Measurements from ENCODE around the gene IFT80. TPM values are rescaled to one million over a fixed set of nuclear protein-coding genes. Genes with fewer than 3 reads are reported as not detected.

Gene IFT80
- total and polyA plus RNA-seq, 9 of the 15 experiments (the other 6 are each of a cell fraction or from before 2014, with no cell fraction given): 6.7 to 21.1 (median 16.4) TPM

DNA sequence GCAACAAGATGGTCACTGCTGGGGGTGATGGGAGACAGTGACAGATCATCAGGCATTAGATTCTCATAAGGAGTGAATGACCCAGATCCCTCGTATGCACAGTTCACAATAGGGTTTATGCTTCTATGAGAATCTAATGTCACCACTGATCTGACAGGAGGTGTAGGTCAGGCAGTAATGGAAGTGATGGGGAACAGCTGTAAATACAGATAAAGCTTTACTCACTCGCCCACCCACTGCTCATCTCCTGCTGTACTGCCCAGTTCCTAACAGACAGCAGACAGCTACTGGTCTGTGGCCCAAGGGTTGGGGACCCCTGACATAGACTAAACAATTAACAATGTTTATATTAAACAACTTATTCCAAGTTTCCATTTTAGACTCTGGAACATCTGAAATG, 25.4 kb downstream of the IFT80 start (continued):
- TF ChIP-seq DEAF1 (CRISPR knock-in tag; IDR thresholded peaks at IDR 0.05): no peak
- TF ChIP-seq HMG20B (CRISPR knock-in tag; IDR thresholded peaks at IDR 0.05): no peak
- TF ChIP-seq HNRNPL (IDR thresholded peaks at IDR 0.05; ENCODE audit: low read depth, low read length): no peak
- TF ChIP-seq ZBTB40 (IDR thresholded peaks at IDR 0.05): no peak
- TF ChIP-seq ZBTB40 (CRISPR knock-in tag; IDR thresholded peaks at IDR 0.05): no peak
- TF ChIP-seq ZNF583 (CRISPR knock-in tag; IDR thresholded peaks at IDR 0.05): no peak
- TF ChIP-seq LEF1 (IDR thresholded peaks at IDR 0.05): no peak
- no peak for TF ChIP-seq CREB1 (IDR thresholded peaks at IDR 0.05)
- TF ChIP-seq CREB1 (CRISPR knock-in tag; IDR thresholded peaks at IDR 0.05): no peak
- peak; percentile 21 for TF ChIP-seq HDAC3 (IDR thresholded peaks at IDR 0.05; ENCODE audit: borderline replicate concordance, partially characterized antibody)
- TF ChIP-seq HMGXB4 (CRISPR knock-in tag; IDR thresholded peaks at IDR 0.05): no peak
- TF ChIP-seq, protein P1, sequence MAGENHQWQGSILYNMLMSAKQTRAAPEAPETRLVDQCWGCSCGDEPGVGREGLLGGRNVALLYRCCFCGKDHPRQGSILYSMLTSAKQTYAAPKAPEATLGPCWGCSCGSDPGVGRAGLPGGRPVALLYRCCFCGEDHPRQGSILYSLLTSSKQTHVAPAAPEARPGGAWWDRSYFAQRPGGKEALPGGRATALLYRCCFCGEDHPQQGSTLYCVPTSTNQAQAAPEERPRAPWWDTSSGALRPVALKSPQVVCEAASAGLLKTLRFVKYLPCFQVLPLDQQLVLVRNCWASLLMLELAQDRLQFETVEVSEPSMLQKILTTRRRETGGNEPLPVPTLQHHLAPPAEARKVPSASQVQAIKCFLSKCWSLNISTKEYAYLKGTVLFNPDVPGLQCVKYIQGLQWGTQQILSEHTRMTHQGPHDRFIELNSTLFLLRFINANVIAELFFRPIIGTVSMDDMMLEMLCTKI (IDR thresholded peaks at IDR 0.05; ENCODE audit: partially characterized antibody): no peak
- no peak for TF ChIP-seq RBM17 (IDR thresholded peaks at IDR 0.05; ENCODE audit: borderline replicate concordance, low read depth, low read length)
- TF ChIP-seq ZNF197 (CRISPR knock-in tag; IDR thresholded peaks at IDR 0.05; ENCODE audit: low read depth): no peak
- TF ChIP-seq HDAC1 (IDR thresholded peaks at IDR 0.05): no peak
- no peak for TF ChIP-seq U2AF1 (optimal IDR thresholded peaks at IDR 0.05; ENCODE audit: low read depth, low read length)

Data from K562 (cell line).